GM12801 (cell line): ENCODE data around the gene COX20.

Experiments used
- TF ChIP-seq, protein P1 (sequence below): IDR thresholded peaks from one replicate; pipeline ENCODE4 v1.5.1; 2011; ENCODE audit warnings: control low read depth; ENCODE audit not compliant: insufficient read length; ENCODE audit errors: extremely low read depth

COX20 gene, protein sequence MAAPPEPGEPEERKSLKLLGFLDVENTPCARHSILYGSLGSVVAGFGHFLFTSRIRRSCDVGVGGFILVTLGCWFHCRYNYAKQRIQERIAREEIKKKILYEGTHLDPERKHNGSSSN

DNA sequence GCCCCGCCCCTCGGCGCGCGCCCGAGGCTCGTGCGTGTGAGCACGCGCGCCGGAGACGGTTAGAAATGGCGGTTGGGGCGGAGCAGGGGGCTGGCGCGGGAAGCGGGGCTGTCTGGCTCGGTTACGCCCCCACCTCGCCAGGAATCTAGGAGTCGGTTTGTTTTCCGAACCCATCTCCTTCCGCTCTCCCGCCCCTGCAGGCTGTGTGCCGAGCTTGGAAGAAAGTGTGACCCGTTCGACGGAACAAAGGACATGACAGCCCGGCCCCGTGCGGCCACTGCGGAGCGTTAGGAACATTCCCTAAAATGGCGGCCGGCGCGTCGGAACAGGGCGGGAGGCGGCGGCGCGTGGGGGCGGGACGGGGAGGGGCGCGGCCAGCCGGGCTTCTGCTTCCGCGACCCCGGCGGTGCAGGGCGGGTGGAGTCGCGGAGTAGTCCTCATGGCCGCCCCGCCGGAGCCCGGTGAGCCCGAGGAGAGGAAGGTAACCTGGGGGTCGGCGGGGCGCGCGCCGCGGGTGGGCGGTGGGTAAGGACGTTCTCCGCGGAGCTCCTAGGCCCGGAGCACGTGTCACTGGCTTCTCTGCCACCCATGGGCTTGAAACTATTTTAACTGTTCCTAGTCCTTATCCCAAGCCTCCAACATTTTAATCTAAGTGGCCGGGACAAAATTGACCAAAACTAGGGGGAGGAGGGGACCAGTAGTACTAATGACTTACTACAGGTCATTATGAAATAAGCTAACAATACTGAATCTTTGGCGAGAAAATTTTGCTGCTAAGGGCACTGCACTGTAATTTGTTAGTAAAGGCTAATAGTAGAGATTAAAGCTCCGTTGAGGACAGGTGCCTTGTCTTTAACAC lies at the start of gene COX20:
Gene COX20, plus strand, starts transcription at position 383 of the 859 bp plus-strand sequence. Its CDS starts 57 bp downstream, at position 440.
- TF ChIP-seq, protein P1, sequence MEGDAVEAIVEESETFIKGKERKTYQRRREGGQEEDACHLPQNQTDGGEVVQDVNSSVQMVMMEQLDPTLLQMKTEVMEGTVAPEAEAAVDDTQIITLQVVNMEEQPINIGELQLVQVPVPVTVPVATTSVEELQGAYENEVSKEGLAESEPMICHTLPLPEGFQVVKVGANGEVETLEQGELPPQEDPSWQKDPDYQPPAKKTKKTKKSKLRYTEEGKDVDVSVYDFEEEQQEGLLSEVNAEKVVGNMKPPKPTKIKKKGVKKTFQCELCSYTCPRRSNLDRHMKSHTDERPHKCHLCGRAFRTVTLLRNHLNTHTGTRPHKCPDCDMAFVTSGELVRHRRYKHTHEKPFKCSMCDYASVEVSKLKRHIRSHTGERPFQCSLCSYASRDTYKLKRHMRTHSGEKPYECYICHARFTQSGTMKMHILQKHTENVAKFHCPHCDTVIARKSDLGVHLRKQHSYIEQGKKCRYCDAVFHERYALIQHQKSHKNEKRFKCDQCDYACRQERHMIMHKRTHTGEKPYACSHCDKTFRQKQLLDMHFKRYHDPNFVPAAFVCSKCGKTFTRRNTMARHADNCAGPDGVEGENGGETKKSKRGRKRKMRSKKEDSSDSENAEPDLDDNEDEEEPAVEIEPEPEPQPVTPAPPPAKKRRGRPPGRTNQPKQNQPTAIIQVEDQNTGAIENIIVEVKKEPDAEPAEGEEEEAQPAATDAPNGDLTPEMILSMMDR: no peak

DNA sequence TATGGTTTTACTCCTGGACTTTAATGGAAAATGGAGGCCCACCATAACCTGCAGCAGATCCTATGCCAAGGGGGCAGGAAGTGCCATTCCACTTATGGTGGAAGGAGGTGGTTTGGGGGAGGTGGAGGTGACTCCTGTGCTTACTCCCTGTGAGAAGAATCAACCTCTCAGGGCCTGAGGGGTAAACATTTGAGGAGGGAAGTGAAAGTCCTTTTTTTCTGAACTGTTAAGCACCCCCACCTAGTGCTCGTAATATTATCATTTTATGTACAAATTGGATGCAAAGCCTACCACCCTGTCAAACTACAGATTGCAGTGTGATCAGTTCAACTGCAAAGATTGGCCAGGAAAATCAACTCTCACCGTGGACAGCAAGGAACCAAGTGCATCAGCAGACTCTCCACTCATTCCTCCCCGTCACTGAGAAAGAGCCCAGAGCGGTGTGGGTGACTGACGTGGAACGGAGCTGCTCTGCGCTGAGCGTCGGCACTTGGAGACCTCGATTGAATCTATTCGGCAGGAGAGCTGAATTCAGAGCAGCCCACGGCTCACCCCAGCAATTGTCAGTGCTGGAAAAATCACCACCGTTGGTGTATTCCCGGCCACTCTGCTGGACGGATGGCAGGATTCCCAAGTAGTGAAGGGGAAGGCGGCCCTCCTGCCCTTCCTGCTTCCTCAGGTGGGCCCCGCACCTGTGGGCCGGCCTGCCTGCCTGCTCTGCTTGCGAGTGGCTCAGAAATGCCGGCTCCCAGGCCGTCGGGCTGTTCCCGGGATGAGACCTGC lies 46.8 kb upstream of the COX20 start:
- TF ChIP-seq, protein P1: no peak

DNA sequence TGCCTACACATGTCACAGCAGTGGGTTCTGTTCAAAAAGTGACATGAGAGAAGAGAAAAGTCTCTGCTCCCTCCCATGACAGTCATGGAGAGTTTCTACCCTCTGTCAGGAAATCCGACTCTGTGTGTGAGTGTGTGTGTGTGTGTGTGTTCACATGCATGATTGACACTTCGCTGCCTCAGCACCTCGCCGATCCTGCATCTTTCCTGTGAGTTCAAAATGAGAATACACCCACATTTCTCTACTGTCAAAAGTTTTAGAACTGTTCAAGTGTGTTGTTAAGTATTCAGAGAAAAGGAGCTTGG lies 46.2 kb upstream of the COX20 start:
- TF ChIP-seq, protein P1: no peak

DNA sequence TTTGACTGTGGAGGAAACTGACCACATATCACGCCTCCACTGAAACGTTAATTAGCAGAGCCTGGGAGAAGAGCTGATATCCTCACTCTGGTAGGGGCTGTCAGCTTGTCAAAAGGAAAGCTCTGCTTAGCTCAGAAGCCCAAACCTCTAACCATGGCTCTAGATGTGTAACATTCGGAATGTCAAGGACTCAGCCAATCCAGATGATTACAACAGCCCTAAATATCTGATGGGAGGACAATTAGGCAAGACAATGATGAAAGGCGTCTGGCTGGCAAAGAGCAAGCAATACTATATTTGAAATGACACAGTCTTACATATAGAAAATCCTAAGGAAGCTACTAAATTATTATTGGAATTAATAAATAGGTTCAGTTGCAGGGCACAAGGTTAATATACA lies 45.7 kb upstream of the COX20 start:
- TF ChIP-seq, protein P1: no peak

DNA sequence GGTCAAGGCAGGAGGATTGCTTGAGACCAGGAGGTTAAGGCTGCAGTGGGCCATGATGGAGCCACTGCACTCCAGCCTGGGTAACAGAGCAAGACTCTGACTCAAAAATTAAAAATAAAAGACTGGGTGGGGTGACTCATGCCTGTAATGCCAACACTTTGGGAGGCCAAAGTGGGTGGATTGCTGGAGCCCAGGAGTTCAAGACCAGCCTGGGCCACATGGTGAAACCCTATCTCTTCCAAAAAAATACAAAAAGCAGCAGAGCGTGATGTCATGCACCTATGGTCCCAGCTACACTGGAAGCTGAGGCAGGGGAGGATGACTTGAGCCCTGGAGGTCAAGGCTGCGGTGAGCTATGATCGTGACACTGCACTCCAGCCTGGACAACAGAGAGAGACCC lies 44.4 kb upstream of the COX20 start:
- TF ChIP-seq, protein P1: no peak

DNA sequence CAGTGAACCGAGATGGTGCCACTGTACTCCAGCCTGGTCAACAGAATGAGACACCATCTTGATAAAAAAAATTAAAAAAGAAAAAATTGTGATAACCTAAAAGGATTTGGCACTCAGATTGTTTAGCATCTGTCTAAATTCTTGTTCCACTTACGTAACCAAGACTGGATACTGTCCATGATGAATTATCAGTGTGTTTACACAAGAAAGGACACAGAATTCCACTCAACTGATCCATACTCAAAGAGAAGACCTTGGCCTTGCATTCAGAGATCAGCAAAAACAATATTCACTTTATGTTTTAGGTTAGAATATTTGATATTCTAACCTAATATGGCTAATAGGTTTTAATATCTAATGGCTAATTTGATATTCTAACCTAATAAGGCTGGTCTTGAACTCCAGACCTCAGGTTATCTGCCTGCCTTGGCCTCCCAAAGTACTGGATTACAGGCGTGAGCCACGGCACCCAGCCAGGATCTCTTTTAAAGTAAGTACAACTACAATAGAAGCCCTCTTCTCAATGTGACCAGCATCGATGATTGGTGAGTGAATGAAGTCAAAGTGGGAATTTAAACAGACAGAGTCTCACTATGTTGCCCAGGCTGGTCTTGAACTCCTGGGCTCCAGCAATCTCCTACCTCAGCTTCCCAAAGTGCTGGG lies 43.1 kb upstream of the COX20 start:
- TF ChIP-seq, protein P1: no peak

DNA sequence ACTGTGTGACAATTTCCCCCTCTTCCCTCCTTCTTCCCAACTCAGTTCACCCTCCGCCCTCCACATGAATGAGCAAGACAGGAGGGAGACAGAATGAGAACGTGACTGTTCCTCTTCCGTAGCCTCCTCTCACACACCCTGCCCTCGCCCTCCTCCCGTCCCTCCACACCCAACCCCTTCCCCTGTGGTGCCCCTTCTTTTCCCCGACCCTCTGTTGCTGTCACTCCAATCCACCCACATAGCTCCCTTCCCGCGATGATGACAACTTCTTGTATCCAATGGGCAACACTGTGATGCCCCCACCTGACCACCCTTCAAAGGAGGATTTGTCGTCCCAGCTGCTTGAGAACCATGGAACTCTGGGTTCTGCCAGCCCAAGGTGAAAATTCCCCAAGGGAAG lies 41.4 kb upstream of the COX20 start:
- TF ChIP-seq, protein P1: no peak
